VCaP (cell line): ENCODE data around the gene NRIP3.

Source experiments
- H3K27ac ChIP-seq: fragments of 450-650 bp; 2 replicates; pipeline ENCODE4 v1.5.1; 2017
- CTCF ChIP-seq: fragments of 450-650 bp; conservative IDR thresholded peaks from 2 replicates; pipeline ENCODE4 v1.5.1; 2017; ENCODE audit warnings: mild to moderate bottlenecking, moderate library complexity

Gene NRIP3

GRCh38 chr11:9003573-9004182 lies at the start of gene NRIP3:
NRIP3 (minus strand) TSS chr11:9004001; CDS start chr11:9003935, 66 bp downstream.
- no peak for TF ChIP-seq CTCF
- peak within 1 kb of the TSS; percentile 40; the same call in 1 of the 2 replicates for H3K27ac ChIP-seq

GRCh38 chr11:9052316-9052715 lies 48.5 kb upstream of the NRIP3 start:
- H3K27ac ChIP-seq: no peak overlapping the region
- TF ChIP-seq CTCF: no peak

- TF ChIP-seq CTCF: no peak
- H3K27ac ChIP-seq: no peak overlapping the region
These were observed 46.2 kb upstream of the NRIP3 start for GRCh38 chr11:9049959-9050358.

- peak overlapping the region; percentile 68 for H3K27ac ChIP-seq
- TF ChIP-seq CTCF: no peak
These were observed 44.2 kb upstream of the NRIP3 start for GRCh38 chr11:9047964-9048523.

GRCh38 chr11:9046481-9046880 lies 42.7 kb upstream of the NRIP3 start:
- H3K27ac ChIP-seq: peak overlapping the region; percentile 68; the same call in 1 of the 2 replicates
- no peak for TF ChIP-seq CTCF

GRCh38 chr11:9042488-9042887 lies 38.7 kb upstream of the NRIP3 start:
- no peak for TF ChIP-seq CTCF

GRCh38 chr11:9041747-9042146 lies 37.9 kb upstream of the NRIP3 start:
- no peak for TF ChIP-seq CTCF
- H3K27ac ChIP-seq: no peak overlapping the region

More at GRCh38 chr11:9042488-9042887, 38.7 kb upstream of the NRIP3 start:
- no peak overlapping the region for H3K27ac ChIP-seq
